ENCODE data around the gene CLDN6. TPM values are rescaled to one million over a fixed set of nuclear protein-coding genes. Genes with fewer than 3 reads are reported as not detected.

Gene CLDN6
- total and polyA plus RNA-seq, 2 of the 13 experiments (the other 11 are each of a cell fraction or from before 2014, with no cell fraction given) = 5.9 to 7.6 TPM

GRCh38 chr16:3015865-3016521, 2.0 kb downstream of the CLDN6 start:
- no peaks in the 10 kb centered on the region for H3K36me3 ChIP-seq (replicated peaks in 1 of 2; ENCODE audit: control insufficient read depth in 1 of 2, insufficient read depth in 2 of 2, low read length in 2 of 2)
- H3K27ac ChIP-seq (ENCODE audit: extremely low read length, insufficient read depth, low read length) = no peak overlapping the region
- no peak overlapping the region for H3K4me3 ChIP-seq (replicated peaks in 1 of 3; ENCODE audit: insufficient read depth in 1 of 3, low read depth in 2 of 3, low read length in 3 of 3)
- in situ Hi-C loops (cut with HindIII; ENCODE audit: extremely low pct_ligation_motif_present, low pct_unique_long_range_greater_than_20kb) (no loop called here), intact Hi-C loops (cut with micrococcal nuclease; ENCODE audit: unreplicated experiment) (no loop called here)
- peaks cover 88% of the 10 kb centered on the region for H3K4me1 ChIP-seq (ENCODE audit: insufficient read depth, low read length)
- H4K20me1 ChIP-seq (ENCODE audit: insufficient read depth, low read length) = no peaks in the 10 kb centered on the region
- no peaks in the 10 kb centered on the region for H3K79me2 ChIP-seq (ENCODE audit: insufficient read depth, low read length)
- TF ChIP-seq ZMYM3 (CRISPR knock-in tag; IDR thresholded peaks at IDR 0.05) (no peak; the same call in 1 of the 2 replicates), ZFP91 (CRISPR knock-in tag; IDR thresholded peaks at IDR 0.05; ENCODE audit: borderline replicate concordance) (no peak), ZNF121 (CRISPR knock-in tag; IDR thresholded peaks at IDR 0.05) (0 out of 2 replicates have a peak, but pooled peaks have one; percentile 35), SAP130 (CRISPR knock-in tag; IDR thresholded peaks at IDR 0.05; ENCODE audit: low read depth) (peak; percentile 49; the same call in 1 of the 2 replicates), ZFX (CRISPR knock-in tag; IDR thresholded peaks at IDR 0.05; ENCODE audit: low read depth) (peak; percentile 54), SOX13 (IDR thresholded peaks at IDR 0.05) (no peak), SOX13 (CRISPR knock-in tag; conservative IDR thresholded peaks at IDR 0.05 in 1 of 2, IDR thresholded peaks at IDR 0.05 in 1 of 2) (peak in 1 of 2 experiments; percentile 31; a peak in 1 of 4 replicates), ZNF687 (CRISPR knock-in tag; IDR thresholded peaks at IDR 0.05) (peak; percentile 54), HIC2 (CRISPR knock-in tag; IDR thresholded peaks at IDR 0.05; ENCODE audit: low read depth) (0 out of 2 replicates have a peak, but pooled peaks have one; percentile 23), ZFY (CRISPR knock-in tag; IDR thresholded peaks at IDR 0.05) (0 out of 2 replicates have a peak, but pooled peaks have one; percentile 15), SP4 (CRISPR knock-in tag; IDR thresholded peaks at IDR 0.05) (0 out of 2 replicates have a peak, but pooled peaks have one; percentile 25)
- DNase-seq (ENCODE audit: low spot score) (no peak), ATAC-seq (no peak), FAIRE-seq (peak; percentile 47)
- no peak overlapping the region for H2AFZ ChIP-seq (ENCODE audit: low read length)
- ChIA-PET POLR2A (interaction anchor here (14.2 to 18.8 kb wide), 2 partner anchors 7 kb away, joined by 750 read pairs; partner anchors contain the start of genes CLDN6, CLDN9, HCFC1R1 and THOC6), CTCF (ENCODE audit: low intra/inter-chr PET ratio, low total read pairs) (no interaction called here)
- BruUV-seq (replicated peaks) = no TSS peak
- H3K9ac ChIP-seq (ENCODE audit: insufficient read depth, low read depth, low read length) = no peak overlapping the region
- H3K9me3 ChIP-seq (ENCODE audit: low read length) = no peaks in the 10 kb centered on the region
- peak overlapping the region; percentile 29; the same call in 1 of the 2 replicates for H3K4me2 ChIP-seq (ENCODE audit: low read depth, low read length)
- peaks cover 7 to 22% of the 10 kb centered on the region in 2 experiments; a peak in 4 of 5 replicates for H3K27me3 ChIP-seq (ENCODE audit: control insufficient read depth in 1 of 2, insufficient read depth in 2 of 2, low read length in 2 of 2)
- WGBS (ENCODE audit: low lambda C conversion rate) = 36% methylated on average over 5 of the region's 13 CpGs
